ENCODE measurements around the gene SFSWAP.

SFSWAP gene

GRCh38 chr12:131736446-131737149, 25.7 kb downstream of the SFSWAP start:
- DNase-seq (ENCODE audit: low read depth in 1 of 2, low spot score in 1 of 2) = no peak
- Histone ChIP-seq H3K27ac (replicated peaks) (no peak overlapping the region), H3K4me3 (replicated peaks; ENCODE audit: insufficient read depth, low read length) (no peak overlapping the region), H3K27me3 (ENCODE audit: insufficient read depth, poor library complexity, severe bottlenecking) (no peaks in the 10 kb centered on the region)
- no peak for TF ChIP-seq POLR2AphosphoS5 (IDR thresholded peaks at IDR 0.05; ENCODE audit: low read depth)
- no peak for TF ChIP-seq CTCF (IDR thresholded peaks at IDR 0.05; ENCODE audit: insufficient read depth, low read length)
- no peak for TF ChIP-seq REST (IDR thresholded peaks at IDR 0.05; ENCODE audit: insufficient replicate concordance, low read depth)
- no peak for TF ChIP-seq SPI1 (IDR thresholded peaks at IDR 0.05; ENCODE audit: borderline replicate concordance, low read depth)
- TF ChIP-seq GABPA (IDR thresholded peaks at IDR 0.05; ENCODE audit: low read depth) = no peak

- no peak for DNase-seq (ENCODE audit: low read depth in 1 of 2, low spot score in 1 of 2)
These were observed 26.4 kb downstream of the SFSWAP start for GRCh38 chr12:131737150-131737827.

More at GRCh38 chr12:131737150-131737827, 26.4 kb downstream of the SFSWAP start:
- no peak overlapping the region for H3K4me3 ChIP-seq (replicated peaks; ENCODE audit: insufficient read depth, low read length)
- no peak overlapping the region for H3K27ac ChIP-seq (replicated peaks)
- TF ChIP-seq CTCF (IDR thresholded peaks at IDR 0.05; ENCODE audit: insufficient read depth, low read length) (no peak), SPI1 (IDR thresholded peaks at IDR 0.05; ENCODE audit: borderline replicate concordance, low read depth) (no peak), POLR2AphosphoS5 (IDR thresholded peaks at IDR 0.05; ENCODE audit: low read depth) (no peak), GABPA (IDR thresholded peaks at IDR 0.05; ENCODE audit: low read depth) (no peak), REST (IDR thresholded peaks at IDR 0.05; ENCODE audit: insufficient replicate concordance, low read depth) (no peak)
- H3K27me3 ChIP-seq (ENCODE audit: insufficient read depth, poor library complexity, severe bottlenecking) = no peaks in the 10 kb centered on the region

All from HL-60 (cell line).